HCT116 (cell line): ENCODE results near the gene TEX264. TPM values are rescaled to one million over a fixed set of nuclear protein-coding genes. Genes with fewer than 3 reads are reported as not detected.

Experiments used
- ATAC-seq: fragments of 200-7000 bp; cut with Tn5 transposase; 2 replicates; pipeline ENCODE4 v1.9.1; 2020; ENCODE audit warnings: mild to moderate bottlenecking, moderate library complexity
- BruUV-seq: library from RNA; stranded (reverse); fragments of 400-500 nt; replicated peaks from 2 replicates; lab custom pipeline; 2021; lab: Mats Ljungman, UMichigan
- CTCF ChIA-PET: fragments of 300-600 bp; sonication (Branson Sonifier 250); formaldehyde crosslinking; loops from one replicate; lab custom pipeline; 2021; ENCODE audit warnings: antibody characterized with exemption; lab: Charles Lee
- POLR2A ChIA-PET: fragments of 300-600, 350-600 bp; sonication (Branson Sonifier 250); formaldehyde crosslinking; loops from one replicate; lab custom pipeline; 2021; ENCODE audit warnings: antibody characterized with exemption; lab: Charles Lee
- RAD21 ChIA-PET, 2 experiments: fragments of 300-600 bp; sonication (Branson Sonifier 250); formaldehyde crosslinking; loops; one replicate each; lab custom pipeline; 2023; ENCODE audit warnings: low total read pairs in 2 of 2; ENCODE audit not compliant: uncharacterized antibody in 2 of 2, unreplicated experiment in 2 of 2, low non-redundant PET in 1 of 2; lab: Charles Lee
- DNase-seq: peaks from one replicate; pipeline ENCODE4 v3.0.0-alpha.2; 2010; ENCODE audit warnings: low read depth, low spot score
- H2AFZ ChIP-seq: fragments of 200-600 bp; shearing (Covaris generic), sonication (generic); 2 replicates; pipeline ENCODE4 v1.6.1; 2017; ENCODE audit warnings: low read depth, mixed run types, mixed read lengths, antibody characterized with exemption, low read length; ENCODE audit not compliant: poor library complexity, severe bottlenecking
- H3K27ac ChIP-seq: 2 replicates; pipeline ENCODE4 v1.5.1; 2012; ENCODE audit warnings: low read depth, low read length
- H3K27me3 ChIP-seq: fragments of 200-600 bp; sonication (generic); 2 replicates; pipeline ENCODE4 v1.6.1; 2016; ENCODE audit warnings: mixed run types, low read length, mixed read lengths; ENCODE audit not compliant: insufficient read depth
- H3K36me3 ChIP-seq, 2 experiments: fragments of 200-500 bp in 1 of 2; fragments of 200-600 bp in 1 of 2; sonication (Bioruptor generic) in 1 of 2; sonication (generic) in 1 of 2; 2 replicates each; pipeline versions ENCODE4 v1.5.1 to v1.6.1; 2014 to 2016; ENCODE audit warnings: low read length in 2 of 2, inconsistent platforms in 1 of 2, mixed read lengths in 1 of 2, mixed run types in 1 of 2; ENCODE audit not compliant: insufficient read depth in 2 of 2, control insufficient read depth in 1 of 2
- H3K4me1 ChIP-seq, 2 experiments: fragments of 200-600 bp in 1 of 2; sonication (generic) in 1 of 2; 2 replicates each; pipeline versions ENCODE4 v1.5.1 to v1.6.1; 2012 to 2017; ENCODE audit warnings: low read length in 2 of 2, inconsistent platforms in 1 of 2, mild to moderate bottlenecking in 1 of 2, mixed read lengths in 1 of 2, mixed run types in 1 of 2, moderate library complexity in 1 of 2; ENCODE audit not compliant: insufficient read depth in 2 of 2, control insufficient read depth in 1 of 2
- H3K4me2 ChIP-seq: fragments of 200-600 bp; sonication (generic); 2 replicates; pipeline ENCODE4 v1.6.1; 2017; ENCODE audit warnings: mixed run types, low read length, mixed read lengths
- H3K4me3 ChIP-seq, 2 experiments: fragments of 200-600 bp in 1 of 2; sonication (generic) in 1 of 2; replicated peaks in 1 of 2; 2 replicates each; pipeline ENCODE4 v1.5.1; 2011 to 2016; ENCODE audit warnings: low read length in 2 of 2, control low read depth in 1 of 2, low read depth in 1 of 2, mild to moderate bottlenecking in 1 of 2, mixed read lengths in 1 of 2, mixed run types in 1 of 2
- H3K79me2 ChIP-seq: fragments of 200-600 bp; sonication (generic); 2 replicates; pipeline ENCODE4 v1.6.1; 2017; ENCODE audit warnings: mild to moderate bottlenecking, mixed run types, low read length, moderate library complexity, mixed read lengths; ENCODE audit not compliant: insufficient read depth
- H3K9ac ChIP-seq: fragments of 200-600 bp; sonication (generic); 2 replicates; pipeline ENCODE4 v1.6.1; 2016; ENCODE audit warnings: low read length, mixed read lengths
- H3K9me2 ChIP-seq: fragments of 200-600 bp; sonication (generic), shearing (Covaris generic); 2 replicates; pipeline ENCODE4 v1.6.1; 2017; ENCODE audit warnings: mixed run types, mild to moderate bottlenecking, moderate library complexity; ENCODE audit not compliant: insufficient read depth
- H3K9me3 ChIP-seq, 2 experiments: fragments of 200-500 bp in 1 of 2; fragments of 200-600 bp in 1 of 2; sonication (Bioruptor generic) in 1 of 2; sonication (generic) in 1 of 2; 2 replicates each; pipeline ENCODE4 v1.6.1; 2014 to 2017; ENCODE audit warnings: low read length in 2 of 2, mixed read lengths in 2 of 2, inconsistent platforms in 1 of 2, low read depth in 1 of 2, mild to moderate bottlenecking in 1 of 2, mixed run types in 1 of 2, moderate library complexity in 1 of 2; ENCODE audit not compliant: control insufficient read depth in 1 of 2, insufficient read depth in 1 of 2
- H4K20me1 ChIP-seq: fragments of 200-600 bp; sonication (generic), shearing (Covaris generic); 2 replicates; pipeline ENCODE4 v1.6.1; 2017; ENCODE audit warnings: mixed run types, mild to moderate bottlenecking, moderate library complexity; ENCODE audit not compliant: insufficient read depth
- ELF1 ChIP-seq: IDR thresholded peaks from 2 replicates; pipeline ENCODE4 v1.6.1; 2012; ENCODE audit warnings: low read depth, borderline replicate concordance
- EZH2 ChIP-seq: fragments of 200-600 bp; sonication (generic); IDR thresholded peaks from 2 replicates; pipeline ENCODE4 v1.6.1; 2017; ENCODE audit warnings: antibody characterized with exemption, mixed run types
- JUND ChIP-seq: IDR thresholded peaks from 2 replicates; pipeline ENCODE4 v1.6.1; 2012
- POLR2A ChIP-seq: IDR thresholded peaks from 2 replicates; pipeline ENCODE4 v1.7.0; 2011; ENCODE audit warnings: borderline replicate concordance; ENCODE audit not compliant: insufficient read depth, insufficient read length; ENCODE audit errors: extremely low read depth
- POLR2AphosphoS5 ChIP-seq: IDR thresholded peaks from 2 replicates; pipeline ENCODE4 v1.6.1; 2011; ENCODE audit warnings: mild to moderate bottlenecking, low read depth, low read length, moderate library complexity
- RAD21 ChIP-seq: IDR thresholded peaks from 2 replicates; pipeline ENCODE4 v1.6.1; 2012; ENCODE audit warnings: low read depth, mild to moderate bottlenecking
- SIN3A ChIP-seq: IDR thresholded peaks from 2 replicates; pipeline ENCODE4 v1.6.1; 2012; ENCODE audit warnings: low read depth
- SP1 ChIP-seq: IDR thresholded peaks from 2 replicates; pipeline ENCODE4 v1.6.1; 2012; ENCODE audit warnings: low read depth
- SRF ChIP-seq: IDR thresholded peaks from 2 replicates; pipeline ENCODE4 v1.6.1; 2012; ENCODE audit warnings: low read depth
- TCF7L2 ChIP-seq: IDR thresholded peaks from 2 replicates; pipeline ENCODE4 v1.7.0; 2011; ENCODE audit warnings: borderline replicate concordance, inconsistent platforms; ENCODE audit not compliant: insufficient read depth, insufficient read length; ENCODE audit errors: extremely low read depth
- intact Hi-C: fragments of 100-400 bp; cut with micrococcal nuclease; formaldehyde crosslinking; loops from 2 replicates; pipeline ENCODE4 v1.10.0; 2022
- total RNA-seq: library from RNA; stranded (reverse); gene quantifications from one replicate; pipeline ENCODE4 v1.2.1, GENCODE V29; 2021; ENCODE audit not compliant: unreplicated experiment
- TF ChIP-seq, protein P1 (sequence below): IDR thresholded peaks from 2 replicates; pipeline ENCODE4 v1.6.1; 2012
- TF ChIP-seq, protein P2 (sequence below), 3 experiments: fragments of 200-600 bp in 1 of 3; sonication (generic) in 1 of 3; IDR thresholded peaks in 2 of 3; conservative IDR thresholded peaks in 1 of 3; 2 replicates each; pipeline ENCODE4 v1.5.1; 2012 to 2017; ENCODE audit warnings: low read depth in 2 of 3, low read length in 2 of 3, antibody characterized with exemption in 1 of 3, borderline replicate concordance in 1 of 3, control low read depth in 1 of 3, mild to moderate bottlenecking in 1 of 3, mixed read lengths in 1 of 3, mixed run types in 1 of 3, moderate library complexity in 1 of 3; ENCODE audit not compliant: insufficient read depth in 1 of 3
- TF ChIP-seq, protein P3 (sequence below): IDR thresholded peaks from 2 replicates; pipeline ENCODE4 v1.6.1; 2012; ENCODE audit warnings: low read depth
- TF ChIP-seq, protein P4 (sequence below): IDR thresholded peaks from 2 replicates; pipeline ENCODE4 v1.6.1; 2011; ENCODE audit warnings: mild to moderate bottlenecking, low read length, moderate library complexity; ENCODE audit not compliant: insufficient replicate concordance; ENCODE audit errors: extremely low read depth

TEX264 gene
- total RNA-seq, 1 experiment from 2014 or later: 36.0 TPM

DNA sequence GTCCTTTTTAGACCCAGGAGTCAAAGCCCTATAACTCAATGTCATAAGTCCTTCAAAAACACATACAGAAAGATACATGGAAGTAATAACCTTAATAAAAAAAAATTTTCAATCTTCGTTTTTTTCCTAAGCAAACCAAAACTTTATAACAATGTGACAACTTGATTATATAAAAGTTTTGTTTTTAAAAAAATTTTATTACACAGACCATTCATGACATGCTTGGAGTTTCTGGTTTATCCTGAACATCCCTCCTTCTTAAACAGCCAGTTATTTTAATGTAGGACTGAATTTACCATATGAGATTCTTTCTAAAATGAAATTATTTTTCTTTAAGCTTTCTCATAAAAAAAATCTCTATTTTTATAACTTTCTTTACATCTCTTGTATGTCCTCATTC lies 77.3 kb downstream of the TEX264 start:
- Histone ChIP-seq H3K36me3 (no peaks in the 10 kb centered on the region), H3K4me3 (no peak overlapping the region), H3K27me3 (no peaks in the 10 kb centered on the region), H2AFZ (no peak overlapping the region), H3K79me2 (no peaks in the 10 kb centered on the region), H3K27ac (no peak overlapping the region), H3K9me2 (no peaks in the 10 kb centered on the region), H3K9me3 (0 out of 4 replicates have a peak, but pooled peaks cover 0 to 4% of the 10 kb centered on the region in 2 experiments), H4K20me1 (no peaks in the 10 kb centered on the region), H3K9ac (no peak overlapping the region), H3K4me2 (no peak overlapping the region), H3K4me1 (no peaks in the 10 kb centered on the region)
- ATAC-seq (no peak), DNase-seq (peak; percentile 2)
- no TSS peak for BruUV-seq
- intact Hi-C loops: no loop called here
- ChIA-PET RAD21 (no interaction called here), CTCF (no interaction called here), POLR2A (no interaction called here)
- TF ChIP-seq SRF (no peak), EZH2 (no peak), ELF1 (no peak), RAD21 (no peak), JUND (no peak), TCF7L2 (no peak), SP1 (no peak), POLR2A (no peak), POLR2AphosphoS5 (no peak), SIN3A (no peak)
- TF ChIP-seq, protein P1, sequence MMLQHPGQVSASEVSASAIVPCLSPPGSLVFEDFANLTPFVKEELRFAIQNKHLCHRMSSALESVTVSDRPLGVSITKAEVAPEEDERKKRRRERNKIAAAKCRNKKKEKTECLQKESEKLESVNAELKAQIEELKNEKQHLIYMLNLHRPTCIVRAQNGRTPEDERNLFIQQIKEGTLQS: no peak
- TF ChIP-seq, protein P2, sequence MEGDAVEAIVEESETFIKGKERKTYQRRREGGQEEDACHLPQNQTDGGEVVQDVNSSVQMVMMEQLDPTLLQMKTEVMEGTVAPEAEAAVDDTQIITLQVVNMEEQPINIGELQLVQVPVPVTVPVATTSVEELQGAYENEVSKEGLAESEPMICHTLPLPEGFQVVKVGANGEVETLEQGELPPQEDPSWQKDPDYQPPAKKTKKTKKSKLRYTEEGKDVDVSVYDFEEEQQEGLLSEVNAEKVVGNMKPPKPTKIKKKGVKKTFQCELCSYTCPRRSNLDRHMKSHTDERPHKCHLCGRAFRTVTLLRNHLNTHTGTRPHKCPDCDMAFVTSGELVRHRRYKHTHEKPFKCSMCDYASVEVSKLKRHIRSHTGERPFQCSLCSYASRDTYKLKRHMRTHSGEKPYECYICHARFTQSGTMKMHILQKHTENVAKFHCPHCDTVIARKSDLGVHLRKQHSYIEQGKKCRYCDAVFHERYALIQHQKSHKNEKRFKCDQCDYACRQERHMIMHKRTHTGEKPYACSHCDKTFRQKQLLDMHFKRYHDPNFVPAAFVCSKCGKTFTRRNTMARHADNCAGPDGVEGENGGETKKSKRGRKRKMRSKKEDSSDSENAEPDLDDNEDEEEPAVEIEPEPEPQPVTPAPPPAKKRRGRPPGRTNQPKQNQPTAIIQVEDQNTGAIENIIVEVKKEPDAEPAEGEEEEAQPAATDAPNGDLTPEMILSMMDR (IDR thresholded peaks at IDR 0.05 in 2 of 3, conservative IDR thresholded peaks at IDR 0.05 in 1 of 3; ENCODE audit: borderline replicate concordance in 1 of 3, insufficient read depth in 1 of 3, low read depth in 2 of 3, low read length in 2 of 3): no peak
- TF ChIP-seq, protein P3, sequence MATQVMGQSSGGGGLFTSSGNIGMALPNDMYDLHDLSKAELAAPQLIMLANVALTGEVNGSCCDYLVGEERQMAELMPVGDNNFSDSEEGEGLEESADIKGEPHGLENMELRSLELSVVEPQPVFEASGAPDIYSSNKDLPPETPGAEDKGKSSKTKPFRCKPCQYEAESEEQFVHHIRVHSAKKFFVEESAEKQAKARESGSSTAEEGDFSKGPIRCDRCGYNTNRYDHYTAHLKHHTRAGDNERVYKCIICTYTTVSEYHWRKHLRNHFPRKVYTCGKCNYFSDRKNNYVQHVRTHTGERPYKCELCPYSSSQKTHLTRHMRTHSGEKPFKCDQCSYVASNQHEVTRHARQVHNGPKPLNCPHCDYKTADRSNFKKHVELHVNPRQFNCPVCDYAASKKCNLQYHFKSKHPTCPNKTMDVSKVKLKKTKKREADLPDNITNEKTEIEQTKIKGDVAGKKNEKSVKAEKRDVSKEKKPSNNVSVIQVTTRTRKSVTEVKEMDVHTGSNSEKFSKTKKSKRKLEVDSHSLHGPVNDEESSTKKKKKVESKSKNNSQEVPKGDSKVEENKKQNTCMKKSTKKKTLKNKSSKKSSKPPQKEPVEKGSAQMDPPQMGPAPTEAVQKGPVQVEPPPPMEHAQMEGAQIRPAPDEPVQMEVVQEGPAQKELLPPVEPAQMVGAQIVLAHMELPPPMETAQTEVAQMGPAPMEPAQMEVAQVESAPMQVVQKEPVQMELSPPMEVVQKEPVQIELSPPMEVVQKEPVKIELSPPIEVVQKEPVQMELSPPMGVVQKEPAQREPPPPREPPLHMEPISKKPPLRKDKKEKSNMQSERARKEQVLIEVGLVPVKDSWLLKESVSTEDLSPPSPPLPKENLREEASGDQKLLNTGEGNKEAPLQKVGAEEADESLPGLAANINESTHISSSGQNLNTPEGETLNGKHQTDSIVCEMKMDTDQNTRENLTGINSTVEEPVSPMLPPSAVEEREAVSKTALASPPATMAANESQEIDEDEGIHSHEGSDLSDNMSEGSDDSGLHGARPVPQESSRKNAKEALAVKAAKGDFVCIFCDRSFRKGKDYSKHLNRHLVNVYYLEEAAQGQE: no peak
- TF ChIP-seq, protein P4, sequence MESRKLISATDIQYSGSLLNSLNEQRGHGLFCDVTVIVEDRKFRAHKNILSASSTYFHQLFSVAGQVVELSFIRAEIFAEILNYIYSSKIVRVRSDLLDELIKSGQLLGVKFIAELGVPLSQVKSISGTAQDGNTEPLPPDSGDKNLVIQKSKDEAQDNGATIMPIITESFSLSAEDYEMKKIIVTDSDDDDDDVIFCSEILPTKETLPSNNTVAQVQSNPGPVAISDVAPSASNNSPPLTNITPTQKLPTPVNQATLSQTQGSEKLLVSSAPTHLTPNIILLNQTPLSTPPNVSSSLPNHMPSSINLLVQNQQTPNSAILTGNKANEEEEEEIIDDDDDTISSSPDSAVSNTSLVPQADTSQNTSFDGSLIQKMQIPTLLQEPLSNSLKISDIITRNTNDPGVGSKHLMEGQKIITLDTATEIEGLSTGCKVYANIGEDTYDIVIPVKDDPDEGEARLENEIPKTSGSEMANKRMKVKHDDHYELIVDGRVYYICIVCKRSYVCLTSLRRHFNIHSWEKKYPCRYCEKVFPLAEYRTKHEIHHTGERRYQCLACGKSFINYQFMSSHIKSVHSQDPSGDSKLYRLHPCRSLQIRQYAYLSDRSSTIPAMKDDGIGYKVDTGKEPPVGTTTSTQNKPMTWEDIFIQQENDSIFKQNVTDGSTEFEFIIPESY: no peak
